ENCODE results near the gene ASS1. TPM values are rescaled to one million over a fixed set of nuclear protein-coding genes. Genes with fewer than 3 reads are reported as not detected.

Gene ASS1
- total RNA-seq, 4 donors from 2014 or later = 46.7 to 131 (median 94.4) TPM

DNA sequence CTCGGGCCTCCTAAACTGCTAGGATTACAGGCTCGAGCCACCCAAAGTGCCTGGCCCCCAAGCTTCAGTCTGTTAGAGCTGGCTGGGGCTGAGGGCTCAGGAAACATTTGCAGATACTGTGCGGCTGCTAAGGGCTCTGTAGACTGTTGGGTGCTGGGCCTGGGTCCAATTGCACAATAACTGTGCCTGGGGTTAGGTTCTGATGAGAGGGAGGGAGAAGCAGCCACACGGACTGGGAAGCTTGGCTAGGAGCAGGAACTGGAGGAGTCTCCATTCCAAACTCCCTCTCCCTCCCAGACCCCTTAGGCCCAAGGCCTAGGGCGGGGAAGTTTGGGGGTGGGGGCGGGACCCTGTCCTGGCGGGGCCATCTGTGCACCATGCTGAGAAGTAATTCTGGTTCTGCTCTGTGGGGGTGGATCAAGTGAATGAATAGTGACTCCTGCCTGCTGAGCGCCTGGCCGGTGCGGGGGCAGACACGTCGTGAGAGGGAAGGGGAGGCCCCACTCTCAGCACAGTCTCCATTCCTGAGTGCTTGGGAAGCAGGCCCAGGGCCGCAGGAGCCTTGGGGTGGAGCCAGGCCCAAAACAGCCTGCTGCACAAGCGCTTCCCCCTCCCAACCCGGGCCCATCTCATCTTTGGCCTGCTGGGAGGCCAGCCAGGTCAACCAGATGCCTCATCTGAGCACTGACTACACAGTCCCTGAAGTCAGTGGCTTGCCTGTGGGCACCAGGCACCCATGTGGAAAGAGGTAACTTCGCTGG, 1.5 kb downstream of the ASS1 start:
- H3K36me3 ChIP-seq = no peaks in the 10 kb centered on the region
- peaks cover 0 to 10% (median 0%) of the 10 kb centered on the region in 3 donors for H3K9me3 ChIP-seq
- TF ChIP-seq POLR2AphosphoS5 (IDR thresholded peaks at IDR 0.05) (peak; percentile 61), POLR2A (IDR thresholded peaks at IDR 0.05) (no peak), EP300 (IDR thresholded peaks at IDR 0.05) (no peak)
- TF ChIP-seq, protein P1, sequence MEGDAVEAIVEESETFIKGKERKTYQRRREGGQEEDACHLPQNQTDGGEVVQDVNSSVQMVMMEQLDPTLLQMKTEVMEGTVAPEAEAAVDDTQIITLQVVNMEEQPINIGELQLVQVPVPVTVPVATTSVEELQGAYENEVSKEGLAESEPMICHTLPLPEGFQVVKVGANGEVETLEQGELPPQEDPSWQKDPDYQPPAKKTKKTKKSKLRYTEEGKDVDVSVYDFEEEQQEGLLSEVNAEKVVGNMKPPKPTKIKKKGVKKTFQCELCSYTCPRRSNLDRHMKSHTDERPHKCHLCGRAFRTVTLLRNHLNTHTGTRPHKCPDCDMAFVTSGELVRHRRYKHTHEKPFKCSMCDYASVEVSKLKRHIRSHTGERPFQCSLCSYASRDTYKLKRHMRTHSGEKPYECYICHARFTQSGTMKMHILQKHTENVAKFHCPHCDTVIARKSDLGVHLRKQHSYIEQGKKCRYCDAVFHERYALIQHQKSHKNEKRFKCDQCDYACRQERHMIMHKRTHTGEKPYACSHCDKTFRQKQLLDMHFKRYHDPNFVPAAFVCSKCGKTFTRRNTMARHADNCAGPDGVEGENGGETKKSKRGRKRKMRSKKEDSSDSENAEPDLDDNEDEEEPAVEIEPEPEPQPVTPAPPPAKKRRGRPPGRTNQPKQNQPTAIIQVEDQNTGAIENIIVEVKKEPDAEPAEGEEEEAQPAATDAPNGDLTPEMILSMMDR (IDR thresholded peaks at IDR 0.05) = no peak
- peak overlapping the region; percentile 66 to 89 (median 81) for H3K27ac ChIP-seq
- peak; percentile 82 for ATAC-seq
- H3K27me3 ChIP-seq = peaks cover 8% of the 10 kb centered on the region
- peak overlapping the region in 1 of 2 donors; percentile 74 for H3K4me3 ChIP-seq
- no CpG with 5 or more reads among the region's 16 CpGs for WGBS, 2 donors (ENCODE audit: low coverage in 1 of 2)
- H3K4me1 ChIP-seq = peaks cover 6 to 75% (median 42%) of the 10 kb centered on the region in 3 donors

DNA sequence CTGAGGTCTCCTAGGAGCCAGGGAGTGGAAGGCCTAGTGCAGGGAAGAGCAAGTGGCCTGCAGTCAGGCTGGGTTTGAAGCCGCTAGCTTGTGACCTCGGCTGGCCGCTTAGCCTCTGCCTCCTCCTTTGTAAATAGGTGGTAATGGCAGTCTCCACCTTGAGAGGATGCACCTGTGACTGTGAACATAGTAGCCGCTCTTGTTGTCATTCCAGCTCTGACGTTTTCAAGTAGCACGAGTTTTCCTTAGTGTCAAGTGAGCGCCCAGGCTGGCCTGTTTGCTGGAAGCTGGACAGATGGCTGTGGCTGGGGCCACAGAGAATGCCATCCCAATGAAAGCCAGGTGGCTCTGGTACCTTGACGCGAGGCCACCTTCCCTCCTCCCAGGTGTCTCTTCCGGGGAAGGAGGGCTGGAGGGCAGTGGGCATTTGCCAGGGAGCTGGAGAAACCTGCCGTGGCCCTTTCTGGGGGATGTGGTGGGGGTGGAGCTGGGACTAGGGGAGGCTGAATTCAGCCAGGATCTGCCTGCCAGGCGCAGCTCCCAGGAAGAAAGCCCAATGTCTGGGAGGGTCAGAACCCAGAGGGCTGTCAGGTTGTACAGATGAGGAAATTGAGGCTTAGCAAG, 2.5 kb downstream of the ASS1 start:
- peaks cover 8 to 85% (median 52%) of the 10 kb centered on the region in 3 donors for H3K4me1 ChIP-seq
- peaks cover 8% of the 10 kb centered on the region for H3K27me3 ChIP-seq
- WGBS, 2 donors (ENCODE audit: low coverage in 1 of 2) = 83 to 100% methylated on average over 1 to 2 of the region's 12 CpGs
- no peak for ATAC-seq
- peak overlapping the region in 3 of 4 donors; percentile 77 to 89 (median 85) for H3K27ac ChIP-seq
- no peaks in the 10 kb centered on the region for H3K36me3 ChIP-seq
- H3K4me3 ChIP-seq = peak overlapping the region in 1 of 2 donors; percentile 74
- TF ChIP-seq EP300 (IDR thresholded peaks at IDR 0.05) = no peak
- TF ChIP-seq POLR2AphosphoS5 (IDR thresholded peaks at IDR 0.05) = no peak
- TF ChIP-seq, protein P1 (IDR thresholded peaks at IDR 0.05) = no peak
- H3K9me3 ChIP-seq = no peaks in the 10 kb centered on the region

DNA sequence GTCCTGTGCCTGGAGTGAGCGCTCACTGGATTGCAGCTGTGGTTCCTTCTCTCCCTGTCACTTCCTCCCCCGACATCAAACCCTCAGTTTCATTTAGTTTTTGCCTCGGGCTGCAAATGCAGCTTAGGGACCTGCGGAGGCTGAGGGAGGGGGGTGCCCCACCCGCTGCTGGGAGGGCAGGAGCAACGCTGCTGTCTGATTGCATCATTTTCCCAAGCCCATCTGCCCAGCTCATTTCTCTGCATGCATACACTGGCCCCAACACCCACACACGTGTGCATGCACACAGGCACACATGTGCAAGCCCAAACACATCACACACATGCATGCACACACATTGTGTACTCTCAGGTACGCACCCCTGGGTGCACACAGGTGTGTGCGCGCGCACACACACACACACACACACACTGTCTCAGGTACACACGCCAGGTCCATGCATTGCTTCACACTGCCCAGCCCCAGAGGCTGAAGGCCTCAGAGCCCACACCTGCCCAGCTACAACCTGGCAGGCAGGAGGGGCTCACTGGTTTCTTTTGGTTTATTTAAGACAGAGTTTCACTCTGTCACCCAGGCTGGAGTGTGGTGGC, 3.4 kb downstream of the ASS1 start:
- no peak for ATAC-seq
- no peaks in the 10 kb centered on the region for H3K36me3 ChIP-seq
- whole genome bisulfite sequencing, 2 donors (ENCODE audit: low coverage in 1 of 2) = 40 to 73% methylated on average over 1 to 3 of the region's 12 CpGs
- H3K27me3 ChIP-seq = peaks cover 8% of the 10 kb centered on the region
- no peak overlapping the region for H3K27ac ChIP-seq
- H3K4me3 ChIP-seq = no peak overlapping the region
- no peaks in the 10 kb centered on the region for H3K9me3 ChIP-seq
- no peak for TF ChIP-seq EP300 (IDR thresholded peaks at IDR 0.05)
- TF ChIP-seq POLR2AphosphoS5 (IDR thresholded peaks at IDR 0.05) = no peak
- TF ChIP-seq, protein P1 (IDR thresholded peaks at IDR 0.05) = no peak
- TF ChIP-seq POLR2A (IDR thresholded peaks at IDR 0.05) = no peak
- peaks cover 8 to 90% (median 52%) of the 10 kb centered on the region in 3 donors for H3K4me1 ChIP-seq

DNA sequence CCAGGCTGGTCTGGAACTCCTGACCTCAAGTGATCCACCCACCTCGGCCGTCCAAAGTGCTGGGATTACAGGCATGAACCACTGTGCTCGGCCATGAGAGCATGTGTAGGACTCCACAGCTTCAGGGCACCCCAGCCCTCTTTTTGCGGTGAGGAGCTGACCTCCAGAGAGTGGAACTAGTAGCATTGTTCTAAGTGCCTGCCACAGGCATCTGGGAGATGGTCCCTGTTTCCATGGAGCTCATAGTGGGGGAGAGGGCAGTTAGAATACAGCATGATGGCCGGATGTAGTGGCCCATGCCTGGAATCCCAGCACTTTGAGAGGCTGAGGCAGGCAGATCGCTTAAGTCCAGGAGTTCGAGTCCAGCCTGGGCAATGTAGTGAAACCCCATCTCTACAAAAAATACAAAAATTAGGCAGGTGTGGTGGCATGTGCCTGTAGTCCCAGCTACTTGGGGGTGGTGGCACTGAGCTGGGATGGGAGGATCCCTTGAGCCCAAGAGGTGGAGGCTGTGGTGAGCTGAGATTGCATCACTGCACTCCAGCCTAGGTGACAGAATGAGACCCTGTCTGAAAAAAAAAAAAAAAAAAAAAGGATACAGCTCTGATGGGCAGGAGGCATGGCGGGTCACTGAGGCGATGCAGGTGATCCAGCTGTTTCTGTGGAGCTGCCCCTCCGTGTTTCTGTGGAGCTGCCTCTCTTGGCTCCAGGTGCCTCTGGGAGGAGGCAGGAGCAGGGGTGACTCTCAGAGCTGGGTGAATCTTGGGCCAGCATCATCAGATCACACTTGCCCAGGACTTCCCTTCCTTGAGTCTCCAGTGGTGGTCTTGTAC, 4.2 kb downstream of the ASS1 start:
- peaks cover 8% of the 10 kb centered on the region for H3K27me3 ChIP-seq
- ATAC-seq = no peak
- H3K4me1 ChIP-seq = peaks cover 8 to 95% (median 52%) of the 10 kb centered on the region in 3 donors
- TF ChIP-seq EP300 (IDR thresholded peaks at IDR 0.05) (no peak), POLR2A (IDR thresholded peaks at IDR 0.05) (no peak), POLR2AphosphoS5 (IDR thresholded peaks at IDR 0.05) (no peak)
- TF ChIP-seq, protein P1 (IDR thresholded peaks at IDR 0.05) = no peak
- no peak overlapping the region for H3K27ac ChIP-seq
- WGBS, 2 donors (ENCODE audit: low coverage in 1 of 2) = 90 to 100% methylated on average over 1 to 7 of the region's 10 CpGs
- H3K4me3 ChIP-seq = no peak overlapping the region
- H3K9me3 ChIP-seq = no peaks in the 10 kb centered on the region
- H3K36me3 ChIP-seq = no peaks in the 10 kb centered on the region
